SU-DHL-6 (cell line): ENCODE results near the gene RNF141.

Source experiments
- H2AFZ ChIP-seq: fragments of 200-600 bp; sonication (generic); 2 replicates; pipeline ENCODE4 v1.6.1; 2014; ENCODE audit warnings: low read depth, mild to moderate bottlenecking, moderate library complexity, mixed read lengths, antibody characterized with exemption, low read length; ENCODE audit not compliant: severe bottlenecking
- H3F3A ChIP-seq: fragments of 200-600 bp; shearing (Covaris generic); 2 replicates; pipeline ENCODE4 v1.6.0; 2016; ENCODE audit warnings: antibody characterized with exemption, mild to moderate bottlenecking; ENCODE audit not compliant: insufficient read depth
- H3K27ac ChIP-seq: fragments of 200-600 bp; sonication (generic); 2 replicates; pipeline ENCODE4 v1.5.1; 2016; ENCODE audit warnings: low read depth, mild to moderate bottlenecking, low read length, moderate library complexity, mixed read lengths
- H3K27me3 ChIP-seq: fragments of 200-600 bp; sonication (generic), shearing (Covaris generic); 2 replicates; pipeline ENCODE4 v1.6.0; 2014; ENCODE audit warnings: mild to moderate bottlenecking, low read length
- H3K36me3 ChIP-seq: fragments of 200-600 bp; sonication (generic); 2 replicates; pipeline ENCODE4 v1.6.1; 2014; ENCODE audit warnings: mild to moderate bottlenecking, low read length, mixed read lengths
- H3K4me2 ChIP-seq: fragments of 300-600, 200-600 bp; shearing (Covaris generic), sonication (generic); 2 replicates; pipeline ENCODE4 v1.6.0; 2014; ENCODE audit warnings: low read length, low read depth, mild to moderate bottlenecking; ENCODE audit not compliant: poor library complexity, severe bottlenecking
- H3K4me3 ChIP-seq: fragments of 200-600 bp; sonication (generic); 2 replicates; pipeline ENCODE4 v1.5.1; 2014; ENCODE audit warnings: antibody characterized with exemption, low read length, mild to moderate bottlenecking, mixed read lengths; ENCODE audit not compliant: insufficient read depth, poor library complexity, severe bottlenecking
- H3K79me2 ChIP-seq: fragments of 200-600 bp; sonication (generic); 2 replicates; pipeline ENCODE4 v1.6.1; 2014; ENCODE audit warnings: mild to moderate bottlenecking, low read length, moderate library complexity; ENCODE audit not compliant: insufficient read depth
- H3K9ac ChIP-seq: fragments of 200-600 bp; sonication (generic); 2 replicates; pipeline ENCODE4 v1.7.0; 2014; ENCODE audit warnings: mild to moderate bottlenecking, low read length
- H3K9me2 ChIP-seq: fragments of 200-600 bp; sonication (generic); replicated peaks from 2 replicates; pipeline ENCODE4 v1.6.1; 2014; ENCODE audit warnings: low read length; ENCODE audit not compliant: insufficient read depth
- H3K9me3 ChIP-seq: fragments of 200-600 bp; sonication (generic); 2 replicates; pipeline ENCODE4 v1.6.1; 2014; ENCODE audit warnings: low read length, mixed read lengths; ENCODE audit not compliant: insufficient read depth
- H4K20me1 ChIP-seq: fragments of 200-600 bp; sonication (generic); 2 replicates; pipeline ENCODE4 v1.6.1; 2014; ENCODE audit warnings: low read depth, mild to moderate bottlenecking, antibody characterized with exemption, low read length, moderate library complexity, mixed read lengths
- EZH2phosphoT487 ChIP-seq: fragments of 200-600 bp; sonication (generic), shearing (Covaris generic); conservative IDR thresholded peaks from 2 replicates; pipeline ENCODE4 v1.6.1; 2018; ENCODE audit warnings: mild to moderate bottlenecking, antibody characterized with exemption, low read length, moderate library complexity, mixed read lengths
- TF ChIP-seq, protein P1 (sequence below): fragments of 200-600 bp; sonication (generic); IDR thresholded peaks from one replicate; pipeline ENCODE4 v1.5.1; 2017; ENCODE audit warnings: antibody characterized with exemption, mild to moderate bottlenecking, low read length, moderate library complexity; ENCODE audit not compliant: insufficient read depth, poor library complexity, severe bottlenecking

RNF141 gene

GRCh38 chr11:10561947-10562346 lies 21.0 kb upstream of the RNF141 start:
- H3K36me3 ChIP-seq = no peaks in the 10 kb centered on the region
- H3K4me2 ChIP-seq = no peak overlapping the region
- no peak overlapping the region for H3K4me3 ChIP-seq
- no peak for TF ChIP-seq EZH2phosphoT487
- TF ChIP-seq, protein P1, sequence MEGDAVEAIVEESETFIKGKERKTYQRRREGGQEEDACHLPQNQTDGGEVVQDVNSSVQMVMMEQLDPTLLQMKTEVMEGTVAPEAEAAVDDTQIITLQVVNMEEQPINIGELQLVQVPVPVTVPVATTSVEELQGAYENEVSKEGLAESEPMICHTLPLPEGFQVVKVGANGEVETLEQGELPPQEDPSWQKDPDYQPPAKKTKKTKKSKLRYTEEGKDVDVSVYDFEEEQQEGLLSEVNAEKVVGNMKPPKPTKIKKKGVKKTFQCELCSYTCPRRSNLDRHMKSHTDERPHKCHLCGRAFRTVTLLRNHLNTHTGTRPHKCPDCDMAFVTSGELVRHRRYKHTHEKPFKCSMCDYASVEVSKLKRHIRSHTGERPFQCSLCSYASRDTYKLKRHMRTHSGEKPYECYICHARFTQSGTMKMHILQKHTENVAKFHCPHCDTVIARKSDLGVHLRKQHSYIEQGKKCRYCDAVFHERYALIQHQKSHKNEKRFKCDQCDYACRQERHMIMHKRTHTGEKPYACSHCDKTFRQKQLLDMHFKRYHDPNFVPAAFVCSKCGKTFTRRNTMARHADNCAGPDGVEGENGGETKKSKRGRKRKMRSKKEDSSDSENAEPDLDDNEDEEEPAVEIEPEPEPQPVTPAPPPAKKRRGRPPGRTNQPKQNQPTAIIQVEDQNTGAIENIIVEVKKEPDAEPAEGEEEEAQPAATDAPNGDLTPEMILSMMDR = no peak
- H3K9me3 ChIP-seq = no peaks in the 10 kb centered on the region
- no peaks in the 10 kb centered on the region for H3F3A ChIP-seq
- H3K79me2 ChIP-seq = no peaks in the 10 kb centered on the region
- H3K27me3 ChIP-seq = no peaks in the 10 kb centered on the region
- no peak overlapping the region for H3K9ac ChIP-seq
- H2AFZ ChIP-seq = no peak overlapping the region
- no peaks in the 10 kb centered on the region for H4K20me1 ChIP-seq
- no peak overlapping the region for H3K27ac ChIP-seq
- no peaks in the 10 kb centered on the region for H3K9me2 ChIP-seq

DNA sequence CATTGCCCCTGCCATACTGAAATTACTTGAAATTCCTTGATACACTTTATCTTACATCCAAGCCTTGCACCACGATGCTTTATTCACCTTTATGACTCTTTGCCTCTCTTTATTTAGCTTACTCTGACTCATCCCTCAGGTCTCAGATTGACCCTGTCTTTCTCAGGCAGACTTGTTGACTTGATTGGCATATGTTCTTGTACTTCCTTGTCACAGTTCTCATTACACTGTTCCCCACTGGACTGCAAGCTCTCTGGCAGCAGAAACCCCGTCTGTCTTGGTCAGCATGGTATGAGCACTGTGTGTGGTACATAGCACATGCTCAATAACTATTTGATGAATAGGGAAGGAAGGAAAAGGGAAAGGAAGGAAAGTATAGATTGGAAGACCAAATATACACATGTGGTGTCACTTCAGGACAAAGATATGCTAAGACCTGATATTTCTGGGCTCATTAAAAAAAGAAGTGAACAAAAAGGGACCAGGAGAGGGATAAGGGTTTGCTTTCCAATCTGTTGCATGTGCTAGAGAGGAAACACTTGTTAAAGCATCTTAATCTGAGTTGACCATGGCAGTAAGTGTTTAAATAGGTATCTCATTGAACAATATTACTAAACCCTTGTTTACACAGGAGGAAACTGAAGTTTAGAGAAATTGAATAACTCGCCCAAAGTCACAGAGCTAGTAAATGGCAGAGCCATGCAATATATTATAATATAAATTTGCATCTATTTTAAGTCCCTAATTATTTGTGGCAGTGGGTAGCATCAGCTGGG lies 20.2 kb upstream of the RNF141 start:
- H3K36me3 ChIP-seq = no peaks in the 10 kb centered on the region
- H3K27ac ChIP-seq = no peak overlapping the region
- no peak overlapping the region for H3K9ac ChIP-seq
- H3K4me2 ChIP-seq = no peak overlapping the region
- H3K4me3 ChIP-seq = no peak overlapping the region
- no peaks in the 10 kb centered on the region for H3K9me2 ChIP-seq
- H3K79me2 ChIP-seq = no peaks in the 10 kb centered on the region
- H3K9me3 ChIP-seq = no peaks in the 10 kb centered on the region
- no peaks in the 10 kb centered on the region for H3K27me3 ChIP-seq
- no peak for TF ChIP-seq EZH2phosphoT487
- TF ChIP-seq, protein P1 = no peak
- H2AFZ ChIP-seq = no peak overlapping the region
- no peaks in the 10 kb centered on the region for H4K20me1 ChIP-seq
- H3F3A ChIP-seq = no peaks in the 10 kb centered on the region

- no peaks in the 10 kb centered on the region for H3K79me2 ChIP-seq
Observed at GRCh38 chr11:10558288-10558687, 17.3 kb upstream of the RNF141 start.

More at GRCh38 chr11:10558288-10558687, 17.3 kb upstream of the RNF141 start:
- Histone ChIP-seq H3K9me3 (no peaks in the 10 kb centered on the region), H3K36me3 (no peaks in the 10 kb centered on the region), H2AFZ (no peak overlapping the region), H3K27ac (no peak overlapping the region), H3K9me2 (no peaks in the 10 kb centered on the region), H3F3A (no peaks in the 10 kb centered on the region), H3K9ac (no peak overlapping the region), H3K4me3 (no peak overlapping the region), H3K4me2 (no peak overlapping the region), H4K20me1 (no peaks in the 10 kb centered on the region), H3K27me3 (no peaks in the 10 kb centered on the region)
- TF ChIP-seq, protein P1 = no peak
- TF ChIP-seq EZH2phosphoT487 = no peak
